Mesodermal cell (in vitro differentiated cells): Measurements from ENCODE around the gene CNNM4.
"Not testable (repeated sequence)": the region's sequence is repeated elsewhere in the genome, so short reads cannot be mapped to it uniquely, and the experiment has no call there.

Experiments used
- H3K27ac ChIP-seq: 2 replicates; pipeline ENCODE4 v1.7.0; 2013; ENCODE audit warnings: mild to moderate bottlenecking, low read depth, low read length, moderate library complexity; ENCODE audit not compliant: severe bottlenecking
- H3K36me3 ChIP-seq: 2 replicates; pipeline ENCODE4 v1.7.1; 2013; ENCODE audit warnings: mild to moderate bottlenecking, low read length, moderate library complexity; ENCODE audit not compliant: control insufficient read depth, insufficient read depth
- H3K4me1 ChIP-seq: one replicate; pipeline ENCODE4 v1.7.1; 2013; ENCODE audit warnings: mild to moderate bottlenecking, low read length; ENCODE audit not compliant: insufficient read depth, control insufficient read depth, poor library complexity, severe bottlenecking
- H3K4me3 ChIP-seq: 2 replicates; pipeline ENCODE4 v1.7.0; 2013; ENCODE audit warnings: low read length, control low read depth, mild to moderate bottlenecking; ENCODE audit not compliant: insufficient read depth, poor library complexity, severe bottlenecking; ENCODE audit errors: extremely low read depth
- H3K9me3 ChIP-seq: 2 replicates; pipeline ENCODE4 v1.7.1; 2013; ENCODE audit warnings: mild to moderate bottlenecking, low read length, moderate library complexity; ENCODE audit not compliant: control insufficient read depth
- WGBS, 2 experiments: methylation state at CpG; one replicate each; pipeline ENCODE4 v1.1.5; 2013; ENCODE audit warnings: missing lambda C conversion rate in 2 of 2; ENCODE audit not compliant: insufficient coverage in 2 of 2; 5-methylcytosine and 5-hydroxymethylcytosine counted together

Gene CNNM4

DNA sequence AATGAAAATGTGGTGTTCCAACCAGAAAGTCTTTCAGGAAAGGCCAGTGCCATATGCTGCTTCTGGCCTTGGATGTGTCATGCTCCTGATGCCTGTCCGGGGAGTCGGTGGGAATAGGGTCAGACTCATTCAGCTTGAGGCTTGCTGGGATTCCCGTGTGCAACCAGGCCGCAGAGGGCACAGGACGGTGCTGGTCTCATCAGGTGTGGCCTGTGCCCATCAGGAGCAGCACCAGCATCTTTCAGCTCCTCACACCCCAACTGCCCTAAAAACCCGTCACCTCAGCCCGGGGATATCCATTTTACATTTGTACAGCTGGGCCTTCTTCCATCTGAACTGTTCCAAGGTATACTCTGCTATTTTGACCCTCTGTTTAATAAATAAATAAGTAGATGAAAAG is 42.0 kb downstream of the CNNM4 start:
- Histone ChIP-seq H3K36me3 (peaks cover 7% of the 10 kb centered on the region), H3K27ac (no peak overlapping the region), H3K9me3 (no peaks in the 10 kb centered on the region), H3K4me1 (no peaks in the 10 kb centered on the region), H3K4me3 (no peak overlapping the region)
- WGBS, 2 experiments: 83 to 94% methylated on average over 6 of the region's 7 CpGs

DNA sequence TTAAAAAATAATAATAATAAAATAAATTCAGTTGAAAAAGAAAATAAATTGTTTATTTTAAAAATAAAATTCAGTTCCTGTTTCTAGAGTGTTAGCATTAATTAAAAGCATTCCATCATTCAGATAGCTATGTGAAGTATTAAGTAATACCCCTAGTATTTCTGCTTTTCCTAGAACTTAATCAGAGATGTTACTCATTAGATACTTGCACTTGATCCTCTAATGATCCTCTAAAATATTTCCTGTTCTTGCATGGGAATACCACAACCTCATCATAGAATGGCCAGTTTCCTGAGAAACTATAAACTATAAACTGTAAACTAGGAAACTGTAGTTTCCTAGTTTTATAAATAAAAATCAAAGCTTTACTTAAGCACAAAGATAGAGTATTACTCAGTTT is 44.3 kb downstream of the CNNM4 start:
- H3K36me3 ChIP-seq: peaks cover 4% of the 10 kb centered on the region
- H3K4me3 ChIP-seq: no peak overlapping the region
- no peak overlapping the region for H3K27ac ChIP-seq
- no peaks in the 10 kb centered on the region for H3K9me3 ChIP-seq
- peaks cover 4% of the 10 kb centered on the region for H3K4me1 ChIP-seq

DNA sequence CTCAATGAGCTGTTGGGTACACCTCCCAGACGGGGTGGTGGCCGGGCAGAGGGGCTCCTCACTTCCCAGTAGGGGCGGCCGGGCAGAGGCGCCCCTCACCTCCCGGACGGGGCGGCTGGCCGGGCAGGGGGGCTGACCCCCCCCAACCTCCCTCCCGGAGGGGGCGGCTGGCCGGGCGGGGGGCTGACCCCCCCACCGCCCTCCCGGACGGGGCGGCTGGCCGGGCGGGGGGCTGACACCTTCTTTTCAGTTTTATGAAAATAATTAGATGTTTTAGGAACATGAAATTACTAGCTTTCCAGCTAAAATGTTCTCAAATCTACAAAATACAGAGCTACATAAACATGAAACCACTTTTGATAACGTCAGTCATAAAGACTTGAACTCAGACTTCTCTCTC is 45.2 kb downstream of the CNNM4 start:
- not testable (repeated sequence) for H3K9me3 ChIP-seq, H3K36me3 ChIP-seq, H3K27ac ChIP-seq, H3K4me3 ChIP-seq, H3K4me1 ChIP-seq
- 100% methylated on average over 3 of the region's 20 CpGs; no CpG with 5 or more reads in 1 of the 2 experiments for WGBS, 2 experiments

DNA sequence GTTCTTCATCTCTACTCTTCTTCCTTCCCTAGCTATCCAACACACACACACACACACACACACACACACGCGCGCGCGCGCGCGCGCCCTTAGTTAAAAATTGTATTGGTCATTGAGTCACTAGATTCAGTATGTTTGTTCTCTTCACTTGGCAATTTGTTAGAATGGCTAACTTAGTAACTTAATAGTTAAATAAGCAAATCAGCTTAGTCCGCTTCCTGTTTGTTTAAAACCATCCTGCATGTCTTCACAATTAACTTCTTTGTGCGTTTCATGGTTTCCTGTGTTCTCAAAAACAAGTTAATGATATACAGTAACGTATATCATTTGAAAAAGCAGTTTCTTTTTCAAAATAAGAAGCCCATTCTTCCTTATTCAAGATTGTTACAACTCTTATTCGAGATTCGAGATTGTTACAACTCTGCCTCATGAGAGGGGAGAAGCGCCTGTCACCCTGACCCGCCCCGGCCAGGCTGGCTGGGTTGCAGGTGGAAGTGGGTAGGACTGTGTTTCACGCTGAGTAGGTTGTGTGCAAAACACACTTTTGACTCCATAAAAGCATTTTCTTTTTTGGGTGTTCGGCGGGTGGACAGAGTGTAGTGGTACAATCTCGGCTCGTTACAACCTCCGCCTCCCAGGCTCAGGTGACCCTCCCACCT is 45.9 kb downstream of the CNNM4 start:
- peaks cover 4% of the 10 kb centered on the region for H3K36me3 ChIP-seq
- H3K4me3 ChIP-seq: no peak overlapping the region
- H3K4me1 ChIP-seq: peaks cover 7% of the 10 kb centered on the region
- WGBS, 2 experiments: 97 to 100% methylated on average over 1 to 11 of the region's 23 CpGs
- H3K9me3 ChIP-seq: no peaks in the 10 kb centered on the region
- H3K27ac ChIP-seq: no peak overlapping the region

DNA sequence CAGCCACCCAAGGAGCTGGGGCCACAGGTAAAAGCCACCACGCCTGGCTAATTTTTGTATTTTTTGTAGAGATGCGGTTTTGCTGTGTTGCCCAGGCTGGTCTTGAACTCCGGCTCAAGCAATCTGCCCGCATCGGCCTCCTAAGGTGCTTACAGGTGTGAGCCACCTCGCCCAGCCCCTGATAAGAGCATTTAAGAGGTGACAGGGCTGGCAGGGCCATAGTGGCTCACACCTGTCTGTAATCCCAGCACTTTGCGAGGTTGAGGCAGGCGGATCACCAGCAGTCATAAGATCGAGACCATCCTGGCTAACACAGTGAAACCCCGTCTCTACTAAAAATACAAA is 46.4 kb downstream of the CNNM4 start:
- Histone ChIP-seq H3K9me3 (no peaks in the 10 kb centered on the region), H3K4me1 (peaks cover 7% of the 10 kb centered on the region), H3K27ac (no peak overlapping the region), H3K36me3 (no peaks in the 10 kb centered on the region), H3K4me3 (no peak overlapping the region)
- 83 to 98% methylated on average over 7 of the region's 10 CpGs for WGBS, 2 experiments

DNA sequence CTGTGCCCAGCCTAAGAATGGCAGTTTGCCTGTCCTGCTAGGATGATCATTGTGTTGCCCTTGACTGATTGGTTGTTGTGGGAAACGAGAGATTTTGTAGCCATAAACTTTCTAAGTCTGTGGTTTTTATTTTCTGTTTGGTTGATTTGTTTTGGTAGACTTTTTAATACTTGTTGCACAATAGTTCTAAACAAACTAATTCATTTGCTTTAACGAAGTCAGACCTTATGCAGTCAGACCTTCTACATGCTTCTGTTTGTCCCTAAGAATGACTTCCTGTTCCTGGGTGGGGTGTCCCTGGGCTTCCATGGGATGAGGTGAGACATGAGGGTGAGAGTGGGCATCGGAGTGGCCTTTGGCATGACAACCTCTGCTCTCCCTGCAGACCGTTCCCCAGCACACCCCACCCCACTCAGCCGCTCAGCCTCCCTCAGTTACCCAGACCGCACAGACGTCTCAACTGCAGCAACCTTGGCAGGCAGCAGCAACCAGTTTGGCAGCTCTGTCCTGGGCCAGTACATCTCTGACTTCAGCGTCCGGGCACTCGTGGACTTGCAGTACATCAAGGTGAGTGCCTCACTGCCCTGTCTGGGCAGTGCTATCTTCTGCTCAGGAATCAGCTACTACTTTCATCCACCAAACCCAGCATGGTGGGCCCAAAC is 47.6 kb downstream of the CNNM4 start:
- no peak overlapping the region for H3K27ac ChIP-seq
- 87 to 96% methylated on average over 8 to 9 of the region's 10 CpGs for WGBS, 2 experiments
- no peaks in the 10 kb centered on the region for H3K9me3 ChIP-seq
- H3K4me3 ChIP-seq: no peak overlapping the region
- H3K4me1 ChIP-seq: peaks cover 7% of the 10 kb centered on the region
- H3K36me3 ChIP-seq: no peaks in the 10 kb centered on the region

DNA sequence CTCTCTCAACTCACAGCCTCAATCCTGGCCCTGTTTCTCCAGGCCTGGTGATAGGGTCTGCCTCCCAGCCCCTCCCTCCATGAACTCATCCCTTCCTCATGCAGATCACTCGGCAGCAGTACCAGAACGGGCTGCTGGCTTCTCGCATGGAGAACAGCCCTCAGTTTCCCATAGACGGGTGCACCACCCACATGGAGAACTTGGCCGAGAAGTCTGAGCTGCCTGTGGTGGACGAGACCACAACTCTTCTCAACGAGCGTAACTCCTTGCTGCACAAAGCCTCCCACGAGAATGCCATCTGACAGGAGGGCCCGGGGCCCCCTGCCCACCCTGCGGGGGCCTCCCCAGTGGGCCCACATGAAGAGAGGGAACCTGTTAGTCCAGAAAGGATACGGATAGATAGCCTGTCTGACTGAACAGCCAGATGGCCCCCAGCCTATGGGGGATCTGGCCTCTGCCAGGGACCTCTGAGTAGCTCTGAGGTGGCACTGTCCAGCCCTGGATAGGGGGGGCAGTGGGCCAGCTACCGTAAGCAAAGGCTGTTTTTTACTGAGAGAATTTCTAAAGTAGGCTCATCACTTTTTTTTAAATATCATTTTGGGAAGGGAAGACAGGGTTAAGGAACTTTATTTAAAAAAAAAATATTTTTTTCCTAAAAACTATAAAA is 48.6 kb downstream of the CNNM4 start:
- WGBS, 2 experiments: 90 to 93% methylated on average over 12 of the region's 13 CpGs
- no peaks in the 10 kb centered on the region for H3K9me3 ChIP-seq
- no peak overlapping the region for H3K27ac ChIP-seq

DNA sequence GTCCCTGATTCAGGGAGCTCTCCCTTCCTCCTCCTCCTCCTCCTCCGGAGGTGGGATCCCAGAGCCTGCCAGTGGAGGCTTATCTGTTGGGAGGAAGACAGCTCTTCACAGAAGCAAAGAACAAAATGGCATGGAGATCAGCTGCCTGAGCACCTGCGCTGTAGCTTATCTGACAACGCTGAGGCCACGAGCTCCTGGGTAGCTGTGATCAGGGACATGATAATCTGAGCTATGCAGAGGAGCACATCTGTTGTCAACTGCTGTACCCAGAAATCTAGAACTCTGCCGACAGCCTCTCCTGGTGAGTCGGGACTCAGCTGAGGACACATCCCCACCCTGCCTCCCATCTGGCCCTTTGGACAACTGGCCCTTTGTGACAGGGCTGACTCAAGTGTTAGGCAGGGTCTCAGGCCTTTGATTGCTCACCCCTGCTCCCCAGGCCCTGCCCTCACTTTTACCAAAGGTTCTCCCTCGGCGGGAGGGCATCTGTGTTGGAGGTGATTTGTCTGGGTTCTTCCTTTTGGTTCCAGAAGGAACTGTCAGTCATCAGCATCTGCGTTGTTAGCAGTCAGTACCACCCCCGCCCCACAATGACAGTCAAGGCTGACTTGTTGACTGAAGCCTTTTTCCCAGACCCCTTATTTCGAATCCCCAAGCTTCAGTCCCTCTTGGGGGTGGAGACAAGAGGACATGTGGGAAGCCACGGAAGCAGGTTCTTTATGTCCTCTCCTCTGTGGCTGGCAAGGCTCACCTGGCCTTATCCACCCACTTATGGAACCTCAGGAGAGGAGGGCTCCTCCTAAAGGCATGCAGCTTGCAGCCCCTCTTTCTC is 49.5 kb downstream of the CNNM4 start:
- H3K4me3 ChIP-seq: no peak overlapping the region
- 92 to 96% methylated on average over 7 to 10 of the region's 12 CpGs for WGBS, 2 experiments
- H3K4me1 ChIP-seq: peaks cover 7% of the 10 kb centered on the region
- no peaks in the 10 kb centered on the region for H3K36me3 ChIP-seq
- no peak overlapping the region for H3K27ac ChIP-seq
- H3K9me3 ChIP-seq: no peaks in the 10 kb centered on the region

More for the DNA sequence above, 48.6 kb downstream of the CNNM4 start:
- Histone ChIP-seq H3K4me1 (peaks cover 7% of the 10 kb centered on the region), H3K36me3 (no peaks in the 10 kb centered on the region), H3K4me3 (no peak overlapping the region)

DNA sequence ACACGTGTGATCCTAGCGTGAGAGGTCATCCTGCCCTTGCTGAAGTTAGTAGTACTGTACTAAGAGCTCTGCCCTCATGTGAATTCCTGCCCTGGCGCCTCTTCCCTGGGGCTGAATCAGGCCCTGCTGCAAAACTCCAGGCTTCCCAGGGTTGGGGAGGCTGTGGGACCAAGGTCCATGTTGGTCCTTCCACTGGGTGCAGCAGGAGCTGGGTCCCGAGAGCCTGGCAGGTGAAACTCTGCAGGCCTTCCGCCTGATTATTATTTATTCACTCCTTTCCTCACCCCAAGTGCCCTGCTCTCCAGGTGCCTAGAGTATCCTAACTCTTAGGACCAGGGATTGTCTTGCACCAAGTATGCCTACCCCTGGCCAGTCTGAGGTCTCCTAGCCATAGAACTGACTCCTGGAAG is 50.1 kb downstream of the CNNM4 start:
- Histone ChIP-seq H3K9me3 (no peaks in the 10 kb centered on the region), H3K4me3 (no peak overlapping the region), H3K4me1 (peaks cover 7% of the 10 kb centered on the region), H3K36me3 (no peaks in the 10 kb centered on the region), H3K27ac (no peak overlapping the region)
- WGBS, 2 experiments: 82 to 93% methylated on average over 2 of the region's 5 CpGs

DNA sequence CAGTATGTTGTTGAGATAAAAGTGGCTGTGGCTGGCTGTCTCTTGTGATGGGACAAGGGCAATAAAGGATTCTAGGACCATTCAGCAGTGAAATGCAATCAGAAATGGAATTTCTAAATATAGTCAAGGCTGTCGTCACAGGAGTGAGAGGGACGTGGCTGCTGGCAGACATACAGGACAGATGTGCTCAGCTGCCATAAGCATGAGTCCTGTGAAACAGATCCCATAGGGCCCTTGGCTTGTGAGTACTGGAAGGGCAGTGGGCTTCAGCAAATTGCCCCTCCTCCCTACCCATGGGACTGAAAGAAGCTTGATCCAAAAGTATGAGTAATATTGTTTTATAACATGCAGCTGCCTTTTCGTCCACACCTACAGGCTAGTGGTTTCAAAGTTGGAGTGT is 51.2 kb downstream of the CNNM4 start:
- Histone ChIP-seq H3K4me1 (peaks cover 7% of the 10 kb centered on the region), H3K4me3 (no peak overlapping the region), H3K27ac (no peak overlapping the region), H3K36me3 (no peaks in the 10 kb centered on the region), H3K9me3 (no peaks in the 10 kb centered on the region)
- 92 to 100% methylated on average over 2 to 3 of the region's 3 CpGs for WGBS, 2 experiments
